OCI-LY1 (cell line): Measurements from ENCODE around the gene GPR160.

ENCODE experiments used
- CTCF ChIP-seq: fragments of 200-600 bp; sonication (generic), shearing (Covaris generic); IDR thresholded peaks from 2 replicates; pipeline ENCODE4 v1.5.1; 2017; ENCODE audit warnings: mild to moderate bottlenecking, antibody characterized with exemption, low read length, moderate library complexity, mixed read lengths
- EZH2 ChIP-seq: fragments of 200-600 bp; sonication (generic), shearing (Covaris generic); IDR thresholded peaks from 2 replicates; pipeline ENCODE4 v1.8.0; 2017; ENCODE audit warnings: borderline replicate concordance, mixed run types, mild to moderate bottlenecking, antibody characterized with exemption, low read length, moderate library complexity, mixed read lengths

- TF ChIP-seq CTCF (no peak), EZH2 (no peak)
These were observed 30.6 kb upstream of the GPR160 start for GRCh38 chr3:170007031-170007663.
